Panc1 (cell line): Measurements from ENCODE around the gene NOTUM. TPM values are rescaled to one million over a fixed set of nuclear protein-coding genes. Genes with fewer than 3 reads are reported as not detected.

Experiments used
- ATAC-seq: fragments of 200-7000 bp; cut with Tn5 transposase; 2 replicates; pipeline ENCODE4 v1.9.1; 2020; ENCODE audit warnings: mild to moderate bottlenecking, moderate library complexity
- BruUV-seq: library from RNA; stranded (reverse); fragments of 400-500 nt; replicated peaks from 2 replicates; lab custom pipeline; 2021; lab: Mats Ljungman, UMichigan
- CTCF ChIA-PET: fragments of 300-600 bp; sonication (Branson Sonifier 250); formaldehyde crosslinking; loops from one replicate; lab custom pipeline; 2022; ENCODE audit warnings: antibody characterized with exemption; lab: Charles Lee
- POLR2A ChIA-PET: fragments of 300-600 bp; sonication (Branson Sonifier 250); formaldehyde crosslinking; loops from one replicate; lab custom pipeline; 2022; ENCODE audit warnings: antibody characterized with exemption; lab: Charles Lee
- DNase-seq: peaks from one replicate; pipeline ENCODE4 v3.0.0-alpha.2; 2010; ENCODE audit warnings: low read depth, low spot score
- H3K27ac ChIP-seq: 2 replicates; pipeline ENCODE4 v1.5.1; 2011; ENCODE audit warnings: mild to moderate bottlenecking, low read length, inconsistent platforms
- H3K27me3 ChIP-seq: fragments of 200-500 bp; sonication (Bioruptor generic); 2 replicates; pipeline ENCODE4 v1.6.0; 2014; ENCODE audit warnings: low read length, inconsistent platforms; ENCODE audit not compliant: control insufficient read depth, insufficient read depth
- H3K36me3 ChIP-seq: fragments of 200-500 bp; sonication (Bioruptor generic); 2 replicates; pipeline ENCODE4 v1.5.1; 2014; ENCODE audit warnings: inconsistent platforms, mild to moderate bottlenecking, low read length, moderate library complexity; ENCODE audit not compliant: control insufficient read depth, insufficient read depth
- H3K4me1 ChIP-seq: 2 replicates; pipeline ENCODE4 v1.5.1; 2011; ENCODE audit warnings: inconsistent platforms, mild to moderate bottlenecking, low read length, moderate library complexity; ENCODE audit not compliant: control insufficient read depth, insufficient read depth
- H3K4me3 ChIP-seq, 2 experiments: 2 replicates each; pipeline ENCODE4 v1.5.1; 2011 to 2012; ENCODE audit warnings: low read depth in 2 of 2, low read length in 2 of 2, mild to moderate bottlenecking in 2 of 2, inconsistent platforms in 1 of 2, moderate library complexity in 1 of 2
- H3K9me3 ChIP-seq: fragments of 200-500 bp; sonication (Bioruptor generic); 2 replicates; pipeline ENCODE4 v1.5.1; 2014; ENCODE audit warnings: low read depth, mild to moderate bottlenecking, inconsistent platforms, low read length, moderate library complexity; ENCODE audit not compliant: control insufficient read depth, insufficient read depth
- CTCF ChIP-seq: fragments of 450-650 bp; IDR thresholded peaks from 2 replicates; pipeline ENCODE4 v1.5.1; 2017; ENCODE audit warnings: mild to moderate bottlenecking
- POLR2AphosphoS5 ChIP-seq: IDR thresholded peaks from 2 replicates; pipeline ENCODE4 v1.6.1; 2012; ENCODE audit warnings: mild to moderate bottlenecking, low read depth, low read length, moderate library complexity
- REST ChIP-seq, 2 experiments: IDR thresholded peaks; 2 replicates each; pipeline ENCODE4 v1.6.1; 2011 to 2012; ENCODE audit warnings: low read depth in 2 of 2, control low read depth in 1 of 2, low read length in 1 of 2, mild to moderate bottlenecking in 1 of 2, moderate library complexity in 1 of 2; ENCODE audit not compliant: insufficient read depth in 1 of 2
- SIN3A ChIP-seq: IDR thresholded peaks from 2 replicates; pipeline ENCODE4 v1.6.1; 2012; ENCODE audit warnings: low read depth, mild to moderate bottlenecking, low read length, moderate library complexity, borderline replicate concordance; ENCODE audit not compliant: insufficient read depth
- TCF7L2 ChIP-seq: IDR thresholded peaks from 2 replicates; pipeline ENCODE4 v1.6.1; 2011; ENCODE audit warnings: mild to moderate bottlenecking, low read depth, low read length, inconsistent platforms
- in situ Hi-C: cut with HindIII; loops from 2 replicates; pipeline ENCODE4 v1.10.0; 2016; ENCODE audit warnings: low sequenced_read_pairs, low pct_unique_long_range_greater_than_20kb
- intact Hi-C: fragments of 100-400 bp; cut with micrococcal nuclease; formaldehyde crosslinking; loops from one replicate; pipeline ENCODE4 v1.10.0; 2022; ENCODE audit not compliant: unreplicated experiment
- total RNA-seq: library from RNA; stranded (reverse); gene quantifications from one replicate; pipeline ENCODE4 v1.2.1, GENCODE V29; 2021; ENCODE audit not compliant: unreplicated experiment

NOTUM gene
- total RNA-seq, 1 experiment from 2014 or later = 2.0 TPM

- H3K36me3 ChIP-seq = no peaks in the 10 kb centered on the region
- H3K9me3 ChIP-seq = no peaks in the 10 kb centered on the region
- no peak overlapping the region for H3K27ac ChIP-seq
- peaks cover 5% of the 10 kb centered on the region; the same call in 1 of the 2 replicates for H3K4me1 ChIP-seq
- H3K27me3 ChIP-seq = no peaks in the 10 kb centered on the region
- DNase-seq (no peak), ATAC-seq (0 out of 2 replicates have a peak, but pooled peaks have one; percentile 8)
- intact Hi-C loops (no loop called here), in situ Hi-C loops (no loop called here)
- TF ChIP-seq REST (IDR thresholded peaks at IDR 0.05; ENCODE audit: insufficient read depth in 1 of 2, low read depth in 2 of 2, low read length in 1 of 2) (no peak), POLR2AphosphoS5 (no peak)
- POLR2A ChIA-PET = no interaction called here
- CTCF ChIA-PET = no interaction called here
- BruUV-seq = no TSS peak
- H3K4me3 ChIP-seq = no peak overlapping the region
These were observed 5.6 kb upstream of the NOTUM start for GRCh38 chr17:81966343-81967243.

GRCh38 chr17:81964081-81964849 lies 3.3 kb upstream of the NOTUM start:
- TF ChIP-seq SIN3A (no peak), REST (IDR thresholded peaks at IDR 0.05; ENCODE audit: insufficient read depth in 1 of 2, low read depth in 2 of 2, low read length in 1 of 2) (no peak), TCF7L2 (no peak), CTCF (no peak), POLR2AphosphoS5 (no peak)
- Histone ChIP-seq H3K27ac (no peak overlapping the region), H3K27me3 (no peaks in the 10 kb centered on the region; the same call in 1 of the 2 replicates), H3K4me3 (no peak overlapping the region), H3K4me1 (peaks cover 5% of the 10 kb centered on the region; the same call in 1 of the 2 replicates), H3K36me3 (peaks cover 5% of the 10 kb centered on the region; the same call in 1 of the 2 replicates), H3K9me3 (no peaks in the 10 kb centered on the region)
- in situ Hi-C loops (no loop called here), intact Hi-C loops (no loop called here)
- CTCF ChIA-PET = interaction anchor here (0.7 kb wide), 1 partner anchor 283 kb away, joined by 5 read pairs; no protein-coding TSS in a partner anchor
- POLR2A ChIA-PET = no interaction called here
- no peak for DNase-seq
- no peak for ATAC-seq
- BruUV-seq = no TSS peak
